ENCODE measurements around the gene DCLK1.

DNA sequence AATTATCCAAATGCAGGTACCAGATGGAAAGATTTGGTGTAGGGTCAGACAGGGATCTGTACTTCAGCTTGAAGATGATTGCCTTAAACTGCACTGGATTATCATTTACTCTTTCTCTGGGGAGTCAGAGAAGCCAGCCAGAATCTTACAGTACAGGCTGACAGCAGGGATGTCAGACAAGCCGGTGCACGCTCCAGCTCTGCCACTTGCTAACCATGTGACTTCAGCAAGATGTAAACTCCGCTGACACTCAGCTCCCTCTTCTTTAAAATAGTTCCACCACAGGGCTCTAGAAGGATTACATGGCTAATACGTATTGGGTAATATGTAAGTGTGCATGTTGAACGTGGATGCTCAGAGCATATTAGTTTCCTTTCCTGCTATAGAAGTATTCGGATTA is 403.3 kb downstream of the DCLK1 start:
- TF ChIP-seq, protein P1, sequence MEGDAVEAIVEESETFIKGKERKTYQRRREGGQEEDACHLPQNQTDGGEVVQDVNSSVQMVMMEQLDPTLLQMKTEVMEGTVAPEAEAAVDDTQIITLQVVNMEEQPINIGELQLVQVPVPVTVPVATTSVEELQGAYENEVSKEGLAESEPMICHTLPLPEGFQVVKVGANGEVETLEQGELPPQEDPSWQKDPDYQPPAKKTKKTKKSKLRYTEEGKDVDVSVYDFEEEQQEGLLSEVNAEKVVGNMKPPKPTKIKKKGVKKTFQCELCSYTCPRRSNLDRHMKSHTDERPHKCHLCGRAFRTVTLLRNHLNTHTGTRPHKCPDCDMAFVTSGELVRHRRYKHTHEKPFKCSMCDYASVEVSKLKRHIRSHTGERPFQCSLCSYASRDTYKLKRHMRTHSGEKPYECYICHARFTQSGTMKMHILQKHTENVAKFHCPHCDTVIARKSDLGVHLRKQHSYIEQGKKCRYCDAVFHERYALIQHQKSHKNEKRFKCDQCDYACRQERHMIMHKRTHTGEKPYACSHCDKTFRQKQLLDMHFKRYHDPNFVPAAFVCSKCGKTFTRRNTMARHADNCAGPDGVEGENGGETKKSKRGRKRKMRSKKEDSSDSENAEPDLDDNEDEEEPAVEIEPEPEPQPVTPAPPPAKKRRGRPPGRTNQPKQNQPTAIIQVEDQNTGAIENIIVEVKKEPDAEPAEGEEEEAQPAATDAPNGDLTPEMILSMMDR (IDR thresholded peaks at IDR 0.05), result no peak
- TF ChIP-seq POLR2AphosphoS5 (IDR thresholded peaks at IDR 0.05) (no peak), POLR2A (IDR thresholded peaks at IDR 0.05) (no peak)
